HG02943 (cell line): ENCODE results near the gene LNX1.

Experiments
- ATAC-seq: cut with Tn5 transposase; IDR thresholded peaks from one replicate; pipeline ENCODE4 v1.9.1; 2021; ENCODE audit warnings: mild to moderate bottlenecking, low read depth, moderate library complexity; ENCODE audit not compliant: unreplicated experiment

Gene LNX1

DNA sequence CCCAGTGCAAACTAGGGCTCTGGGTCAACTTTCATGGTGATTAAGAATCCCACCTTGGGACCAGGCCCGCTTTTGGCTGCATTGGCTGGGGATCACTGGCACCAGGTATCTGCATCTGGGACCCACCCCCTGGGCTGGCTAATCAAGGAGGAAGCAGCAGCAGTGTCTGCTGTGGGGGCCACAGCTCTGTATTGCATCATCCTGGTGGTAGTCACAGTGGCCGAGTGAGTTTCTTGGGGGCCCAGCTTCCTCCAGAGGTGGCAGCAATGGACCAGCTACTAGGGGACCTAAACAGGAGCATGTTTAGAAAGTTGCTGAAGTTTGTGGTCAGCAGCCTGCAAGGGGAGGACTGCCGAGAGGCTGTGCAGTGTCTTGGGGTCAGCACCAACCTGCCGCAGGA, 15.7 kb downstream of the LNX1 start:
- ATAC-seq, result no peak

DNA sequence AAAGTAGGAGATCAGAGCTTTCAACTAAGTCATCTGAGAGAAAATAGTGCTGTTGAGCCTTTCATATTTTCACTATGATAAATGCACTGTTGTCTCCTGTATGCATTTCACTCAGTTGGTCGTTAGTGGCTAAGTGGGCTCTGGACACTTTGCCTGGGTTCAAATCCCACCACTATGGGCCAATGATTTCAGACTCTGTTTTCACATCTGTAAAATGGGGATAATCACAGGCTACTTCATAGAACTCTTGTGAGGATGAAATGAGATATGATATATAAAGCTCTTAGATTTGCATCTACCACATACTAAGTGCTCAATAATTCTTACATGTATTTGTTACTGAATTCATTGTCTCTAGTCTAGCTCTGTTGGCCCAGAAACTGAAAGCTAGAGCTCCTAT, 16.8 kb downstream of the LNX1 start:
- no peak for ATAC-seq

DNA sequence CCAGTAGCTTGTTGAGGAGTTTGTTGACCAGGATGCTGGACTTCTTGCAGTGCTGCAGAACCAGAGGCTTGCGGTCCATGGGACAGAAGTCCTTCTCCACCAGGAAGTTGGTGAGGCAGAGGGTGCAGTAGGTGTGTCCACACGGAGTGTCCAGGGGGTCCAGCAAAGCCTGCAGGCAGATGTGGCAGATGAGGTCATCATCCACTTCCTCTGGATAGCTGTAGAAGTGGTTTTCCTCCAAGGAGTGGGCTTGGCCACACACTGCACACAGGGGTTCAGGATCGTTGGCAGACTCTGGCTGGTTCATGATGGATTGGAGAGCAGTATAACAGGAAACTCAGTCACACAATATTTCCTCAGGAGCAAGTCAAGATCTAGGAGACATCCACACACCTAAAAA, 17.6 kb downstream of the LNX1 start:
- no peak for ATAC-seq

DNA sequence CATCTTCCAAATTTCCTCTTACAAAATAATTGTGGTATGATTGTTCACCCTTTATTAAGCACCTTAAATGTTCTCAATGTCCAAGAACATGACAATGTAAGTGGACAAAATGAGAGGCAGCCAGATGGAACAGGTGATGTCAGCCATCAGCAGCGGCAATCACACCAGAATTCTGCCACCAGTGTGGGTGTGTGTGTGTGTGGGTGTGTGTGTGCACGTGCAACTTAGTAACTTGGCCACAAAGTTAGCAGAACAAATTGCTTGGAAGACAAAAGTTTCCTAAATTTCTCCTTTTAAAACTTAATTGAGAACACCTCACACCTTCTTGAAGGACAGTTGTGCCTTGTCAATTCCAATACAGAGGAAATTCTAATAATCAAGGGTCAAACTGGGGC, 18.7 kb downstream of the LNX1 start:
- ATAC-seq, result no peak

DNA sequence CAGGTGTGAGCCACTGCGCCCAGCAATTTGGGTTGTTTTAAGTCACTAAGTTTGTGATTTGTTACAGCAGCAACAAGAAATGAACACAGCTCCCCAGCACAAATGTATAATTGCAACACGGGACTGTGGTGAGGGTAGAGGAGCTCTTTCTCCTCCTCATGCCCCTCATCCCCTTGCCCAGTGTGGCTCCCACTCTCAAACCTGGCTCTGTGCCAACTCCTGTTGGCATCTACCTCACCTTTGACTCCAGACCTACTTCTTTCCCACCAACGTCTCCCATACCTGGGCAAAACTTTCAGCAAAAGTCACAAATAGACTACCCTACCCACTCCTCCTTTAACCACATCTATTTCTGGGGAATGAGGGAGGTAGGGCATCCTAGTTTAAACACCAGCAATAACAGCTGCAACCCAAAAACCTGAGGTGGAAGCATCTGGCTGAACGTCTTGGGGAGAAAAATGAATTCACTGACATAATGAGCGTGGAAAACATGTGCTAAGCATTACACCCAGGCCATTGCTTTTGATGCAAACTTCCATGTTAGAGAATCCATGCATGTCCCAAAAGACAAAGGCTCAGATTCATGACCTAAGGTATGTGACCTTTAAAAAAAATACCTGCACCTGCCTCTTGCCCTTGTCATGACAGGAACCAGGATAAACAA, 19.2 kb downstream of the LNX1 start:
- no peak for ATAC-seq

DNA sequence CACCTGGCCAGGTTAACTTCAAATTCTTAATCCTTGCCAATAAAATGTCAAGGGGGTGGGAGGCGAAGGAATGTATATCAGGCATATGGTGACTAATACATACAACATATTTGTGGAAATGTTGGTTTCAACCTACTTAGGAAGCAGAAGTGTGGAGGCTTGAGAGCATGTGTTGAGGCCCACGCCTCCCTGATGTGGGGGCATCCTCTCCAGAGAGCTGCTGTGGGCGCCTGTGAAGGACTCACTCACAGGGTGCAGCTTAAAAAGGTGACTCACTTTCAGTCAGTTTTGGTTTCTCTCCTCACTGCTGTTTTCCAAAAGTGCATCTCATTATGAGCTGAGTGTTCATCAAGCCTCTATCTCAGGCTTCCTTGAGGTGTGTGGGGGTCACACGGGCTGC, 27.5 kb downstream of the LNX1 start:
- ATAC-seq, result no peak

DNA sequence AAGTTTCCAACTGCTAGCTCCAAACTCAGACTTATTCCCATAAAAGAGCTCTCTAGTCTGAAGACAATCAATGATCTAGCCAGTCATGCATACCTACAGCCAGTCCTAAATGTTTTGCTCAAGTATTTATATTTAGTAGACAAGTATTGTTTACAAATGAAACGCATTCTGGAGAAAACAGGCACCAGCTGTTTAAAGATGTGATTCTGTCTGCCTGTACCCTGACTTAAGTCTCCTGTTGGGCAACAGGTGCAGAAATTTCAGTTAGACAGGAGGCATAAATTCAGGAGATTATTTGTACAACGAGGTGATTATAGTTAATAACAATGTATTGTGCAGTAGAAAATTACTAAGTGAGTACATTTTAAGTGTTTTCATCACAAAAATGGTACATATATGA, 28.9 kb downstream of the LNX1 start:
- no peak for ATAC-seq

DNA sequence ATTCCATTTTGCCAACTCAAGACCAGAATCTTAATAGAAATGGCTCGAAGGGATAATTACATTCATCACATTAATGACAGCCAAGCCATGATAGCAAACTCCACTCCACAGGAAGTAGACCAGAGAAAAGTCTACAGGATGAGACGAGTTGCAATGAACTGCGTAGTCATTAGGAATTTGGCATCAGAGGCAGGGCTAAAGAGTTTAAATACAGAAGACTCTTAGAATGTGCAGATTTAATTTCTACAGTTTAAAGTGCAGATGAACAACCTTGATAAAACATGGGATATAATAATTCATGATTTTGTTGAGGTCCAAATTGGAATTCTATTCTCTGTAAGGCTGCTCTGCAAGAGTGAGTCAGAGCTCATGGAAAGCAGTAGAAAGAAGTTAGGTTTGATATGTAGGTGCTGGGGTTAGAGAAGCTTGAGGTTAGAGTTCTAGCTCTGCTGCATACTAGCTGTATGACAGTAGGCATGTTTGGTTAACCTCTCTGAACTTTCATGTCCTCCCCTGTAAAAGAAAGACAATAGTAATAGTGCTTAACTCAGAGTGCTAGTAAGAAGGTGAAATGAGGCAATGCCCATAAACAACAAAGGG, 32.2 kb downstream of the LNX1 start:
- ATAC-seq, result no peak

DNA sequence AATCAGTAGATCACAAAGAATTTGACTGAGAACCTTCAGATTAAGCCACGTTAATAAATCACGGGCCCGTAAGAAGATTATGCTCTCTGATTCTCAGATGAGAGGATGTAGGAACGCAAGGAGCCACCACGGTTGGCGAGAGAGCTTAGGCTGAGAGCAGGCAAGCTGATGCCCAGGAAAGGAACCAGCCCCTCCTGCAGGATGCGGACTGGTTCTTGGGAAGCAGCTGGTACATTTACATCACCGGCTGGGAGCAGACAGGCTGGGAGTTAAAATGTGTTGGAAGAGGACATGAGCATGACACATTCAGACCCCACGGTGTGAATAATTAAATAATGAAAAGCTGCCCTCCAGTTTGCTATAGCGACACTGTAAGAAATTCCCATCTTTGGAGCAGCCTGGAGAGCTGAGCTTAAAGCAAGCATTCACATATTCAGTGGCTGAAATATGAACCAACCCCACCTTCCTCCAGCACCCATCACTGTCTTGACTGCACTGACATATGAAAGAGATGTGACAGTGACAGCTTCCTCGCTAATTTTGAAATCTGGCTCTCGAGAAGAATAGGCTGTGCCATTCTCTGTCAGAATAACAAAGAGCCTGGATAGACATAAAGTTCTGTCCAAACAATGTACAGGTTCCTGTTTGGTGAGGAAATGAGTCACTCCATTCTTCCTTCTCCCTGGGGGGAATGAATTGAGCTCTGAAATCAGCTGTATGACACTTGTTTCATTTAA, 33.1 kb downstream of the LNX1 start:
- ATAC-seq, result no peak

DNA sequence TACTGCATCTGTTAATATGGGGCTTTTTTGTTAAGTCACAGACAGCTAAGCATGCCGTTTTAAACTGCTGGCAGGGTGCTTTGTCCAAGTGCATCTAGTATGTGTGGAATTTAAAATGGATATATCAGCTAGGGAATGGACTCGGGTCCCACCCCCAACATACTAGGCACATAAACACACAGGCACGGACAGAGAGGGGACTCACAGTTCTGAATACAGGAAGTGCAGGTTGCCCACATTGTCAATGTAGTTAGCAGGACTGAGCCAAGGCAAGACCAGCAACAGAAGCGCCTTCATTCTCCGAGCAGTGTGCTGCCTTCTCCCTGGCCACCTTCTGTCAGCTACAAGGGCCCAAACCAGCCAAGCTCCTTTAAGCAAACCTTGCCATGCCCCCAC, 33.6 kb downstream of the LNX1 start:
- ATAC-seq, result no peak

DNA sequence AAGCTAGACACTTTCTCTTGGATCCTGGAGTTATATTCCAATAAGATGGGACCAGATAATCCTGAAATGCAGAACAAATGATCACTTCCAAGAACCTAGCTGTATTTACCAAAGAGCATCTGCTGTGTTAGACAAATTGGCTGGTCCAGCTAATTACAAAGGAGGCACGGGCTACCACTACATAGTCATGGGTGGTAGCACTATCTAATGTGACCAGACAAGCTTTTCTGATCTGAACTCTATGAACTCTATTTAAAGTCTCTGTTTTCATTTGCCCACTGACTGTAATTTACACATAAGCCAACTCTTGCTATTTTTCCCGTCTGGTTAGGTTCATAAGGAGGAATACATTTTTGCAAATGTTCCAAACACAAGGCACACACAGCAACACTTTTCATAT, 34.6 kb downstream of the LNX1 start:
- ATAC-seq, result no peak

DNA sequence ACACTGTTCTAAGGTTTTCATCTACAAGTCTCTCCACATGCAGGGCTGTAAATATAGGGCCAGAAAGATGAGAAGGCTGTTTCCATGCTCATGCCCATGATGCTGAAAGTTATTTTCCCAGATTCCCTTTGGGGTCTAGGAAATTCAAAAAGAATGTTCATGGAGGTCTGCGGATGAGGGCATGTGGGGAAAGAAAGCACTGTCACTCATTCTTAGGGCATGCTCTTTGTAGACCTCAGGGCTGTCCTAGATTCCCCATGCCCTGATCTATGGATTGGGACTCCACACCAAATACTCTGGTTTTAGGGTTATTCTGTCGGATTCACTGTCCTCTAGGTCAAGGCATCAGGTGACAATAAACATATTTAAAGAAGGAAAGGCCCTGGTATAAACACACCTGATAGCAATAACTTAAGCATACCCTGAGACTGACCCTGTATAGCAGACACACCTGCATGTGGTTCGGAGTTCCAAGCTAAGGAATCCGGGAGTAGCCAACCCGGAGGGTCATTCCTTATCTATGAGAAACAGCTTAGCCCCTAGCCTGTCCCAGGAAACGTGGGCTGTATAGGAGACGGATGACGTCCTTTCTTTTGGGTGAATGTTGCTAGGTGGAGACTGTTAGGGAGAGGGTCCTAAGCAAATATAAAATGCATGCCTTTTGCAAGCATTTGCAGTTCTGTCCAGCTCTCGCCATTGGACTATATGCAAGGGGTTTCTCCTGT, 37.6 kb downstream of the LNX1 start:
- no peak for ATAC-seq

DNA sequence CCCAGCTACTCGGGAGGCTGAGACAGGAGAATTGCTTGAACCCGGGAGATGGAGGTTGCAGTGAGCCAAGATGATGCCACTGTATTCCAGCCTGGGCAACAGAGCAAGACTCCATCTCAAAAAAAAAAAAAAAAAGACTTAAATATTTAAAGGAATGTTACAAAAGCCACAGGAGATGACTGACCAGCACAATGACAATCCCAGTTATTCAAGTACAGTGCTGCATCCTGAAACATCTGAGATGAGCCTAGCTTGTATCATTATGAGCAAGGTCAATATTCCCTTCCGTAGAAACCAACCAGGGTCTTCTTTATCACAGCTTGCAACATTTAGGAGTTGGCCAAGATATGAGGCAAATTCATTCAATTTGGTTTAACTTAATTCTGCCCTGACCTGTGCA, 38.6 kb downstream of the LNX1 start:
- no peak for ATAC-seq

DNA sequence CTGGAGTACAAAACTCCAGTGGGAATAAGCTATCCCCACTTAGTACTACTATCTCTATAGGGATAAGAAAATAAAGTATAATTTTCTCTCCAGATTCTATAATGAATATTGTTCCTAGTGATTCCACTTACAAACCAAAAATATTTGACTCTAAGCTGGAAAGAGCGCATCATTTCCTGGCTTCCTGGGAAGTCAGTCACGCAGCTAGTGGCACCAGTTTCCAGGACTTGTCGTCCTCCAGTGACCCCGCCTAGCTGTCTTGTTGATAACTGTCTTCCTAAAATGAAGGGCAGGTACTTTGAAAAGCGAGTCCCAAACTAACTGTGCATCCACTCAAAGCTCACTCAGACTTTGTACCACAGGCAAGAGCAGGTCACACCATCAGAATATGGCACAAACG, 39.3 kb downstream of the LNX1 start:
- ATAC-seq, result no peak

DNA sequence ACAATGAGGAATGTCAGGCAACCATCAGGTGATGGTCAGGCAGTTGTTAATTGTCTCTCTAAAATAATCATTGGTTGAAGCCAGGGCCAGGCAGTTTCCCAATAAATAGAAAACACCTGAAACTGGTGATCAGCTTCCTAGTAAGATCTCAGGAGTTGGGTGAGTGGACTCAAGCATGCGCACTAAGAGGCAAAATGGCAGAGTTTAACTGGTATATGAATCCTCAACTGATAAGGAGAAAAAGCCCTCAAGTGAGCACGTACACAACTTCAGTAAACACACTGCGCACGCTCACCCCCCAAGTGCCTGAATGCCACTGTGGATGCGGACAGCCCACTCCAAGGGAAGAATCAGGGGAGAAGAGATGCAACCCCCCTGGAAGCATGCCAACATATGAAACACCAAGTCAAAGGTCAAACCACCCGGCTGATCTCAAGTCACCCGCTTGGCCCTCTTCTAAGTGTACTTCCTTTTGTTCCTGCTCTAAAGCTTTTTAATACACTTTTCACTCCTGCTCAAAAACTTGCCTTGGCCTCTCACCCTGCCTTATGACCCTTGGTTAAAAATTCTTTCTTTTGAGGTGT, 39.9 kb downstream of the LNX1 start:
- ATAC-seq, result no peak

DNA sequence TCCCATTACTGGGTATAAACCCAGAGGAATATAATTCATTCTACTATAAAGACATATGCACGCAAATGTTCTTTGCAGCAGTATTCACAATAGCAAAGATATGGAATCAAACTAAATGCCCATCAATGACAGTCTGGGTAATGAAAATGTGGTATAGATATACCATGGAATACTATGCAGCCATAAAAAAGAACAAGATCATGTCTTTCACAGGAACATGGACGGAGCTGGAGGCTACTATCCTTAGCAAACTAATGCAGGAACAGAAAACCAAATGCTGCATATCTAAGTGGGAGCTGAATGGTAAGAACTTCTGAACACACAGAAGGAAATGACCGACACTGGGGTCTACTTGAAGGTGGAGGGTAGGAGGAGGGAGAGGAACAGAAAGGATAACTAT, 42.6 kb downstream of the LNX1 start:
- no peak for ATAC-seq

DNA sequence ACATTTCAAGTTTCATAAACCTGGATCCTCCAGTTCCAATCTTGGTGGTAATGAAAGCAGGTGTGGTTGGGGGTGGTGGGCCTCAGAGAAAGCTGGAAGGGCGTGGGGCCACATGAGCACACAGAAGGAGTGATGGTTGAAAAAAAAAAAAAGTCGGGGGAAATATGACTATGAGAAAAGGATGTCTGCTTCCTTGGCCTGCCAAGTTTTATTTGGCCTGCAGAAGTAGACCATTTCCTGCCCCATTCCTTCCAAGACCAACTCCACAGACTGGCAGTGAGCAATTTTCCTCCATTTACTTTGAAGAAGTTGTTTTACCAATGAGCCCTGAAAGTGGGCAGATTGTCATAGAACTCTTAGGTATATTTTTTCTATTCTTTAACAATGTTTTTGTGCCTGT, 43.3 kb downstream of the LNX1 start:
- no peak for ATAC-seq

DNA sequence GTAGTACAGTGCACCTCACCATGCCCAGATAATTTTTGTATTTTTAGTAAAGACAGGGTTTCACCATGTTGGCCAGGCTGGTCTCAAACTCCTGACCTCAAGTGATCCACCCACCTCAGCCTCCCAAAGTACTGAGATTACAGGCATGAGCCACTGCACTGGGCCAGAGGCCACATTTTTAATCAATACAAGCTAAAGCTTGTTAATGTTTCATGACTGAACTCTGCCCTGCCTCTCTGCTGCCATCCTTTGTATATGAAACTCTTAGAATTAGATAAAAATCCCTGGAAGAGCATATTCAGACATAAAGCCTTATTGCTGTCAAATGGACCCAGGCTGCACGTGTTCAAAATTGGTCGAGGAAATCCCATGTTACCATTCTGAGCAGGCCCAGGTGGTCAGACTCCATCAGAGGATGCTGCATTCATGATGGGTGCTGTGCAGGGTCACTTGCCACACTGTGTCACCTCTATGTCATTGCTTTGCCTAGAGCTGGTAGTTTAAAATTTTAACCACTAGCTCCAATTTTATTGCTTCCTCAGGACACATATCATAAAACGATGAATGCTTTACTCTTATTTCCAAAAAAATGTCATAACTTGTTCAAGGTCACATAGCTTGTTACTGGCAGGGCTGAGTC, 45.2 kb downstream of the LNX1 start:
- no peak for ATAC-seq

DNA sequence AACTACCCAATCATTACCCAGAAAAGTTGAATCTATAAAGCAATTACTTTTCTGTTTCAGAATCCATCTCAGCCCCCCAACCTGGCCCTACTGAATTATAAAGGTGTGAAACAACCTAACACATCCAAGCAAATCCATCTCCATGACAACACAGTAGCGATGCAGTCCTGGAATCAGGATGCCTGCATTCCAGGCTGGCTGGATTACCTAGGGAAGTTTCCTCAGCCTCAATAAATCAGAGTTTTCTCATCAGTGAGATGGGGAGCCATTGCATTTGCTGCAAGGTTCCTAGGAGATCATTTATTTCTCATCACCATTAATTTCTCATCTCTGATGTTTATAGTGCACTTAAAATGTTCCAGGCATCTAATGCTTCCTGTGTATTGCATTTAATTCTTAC, 46.0 kb downstream of the LNX1 start:
- no peak for ATAC-seq

DNA sequence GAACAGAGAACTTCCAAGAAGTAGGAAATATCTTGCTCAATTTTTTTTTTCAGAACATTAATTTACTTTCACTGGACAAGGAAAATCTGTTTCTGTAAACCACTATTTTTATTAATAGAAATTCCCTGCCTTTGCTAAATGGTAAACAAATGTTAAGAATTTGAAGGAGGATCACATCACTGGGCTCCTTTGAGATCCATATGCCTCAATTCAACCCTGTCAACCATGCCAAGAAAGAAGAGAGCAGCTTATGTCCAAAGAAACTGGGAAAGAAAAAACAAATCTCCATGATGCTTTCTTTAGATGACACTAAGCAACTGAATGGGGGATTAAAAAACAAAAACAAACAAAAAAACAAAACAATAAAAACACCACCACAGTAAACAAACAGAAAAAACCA, 47.7 kb downstream of the LNX1 start:
- ATAC-seq, result no peak
